ENCODE data around the gene FBXL17. TPM values are rescaled to one million over a fixed set of nuclear protein-coding genes. Genes with fewer than 3 reads are reported as not detected.

The FBXL17 gene
- total RNA-seq, 1 donor from 2014 or later: 11.6 TPM

- H3K4me3 ChIP-seq (ENCODE audit: low read depth, low read length): no peak overlapping the region
- no peak for TF ChIP-seq CTCF (IDR thresholded peaks at IDR 0.05; ENCODE audit: insufficient read depth, low read length, poor library complexity, severe bottlenecking)
These were observed 551.1 kb downstream of the FBXL17 start for GRCh38 chr5:107830750-107831149.

GRCh38 chr5:107826311-107827000, 555.4 kb downstream of the FBXL17 start:
- Histone ChIP-seq H3K4me3 (ENCODE audit: low read depth, low read length) (no peak overlapping the region), H3K27me3 (ENCODE audit: control insufficient read depth, insufficient read depth, low read length) (no peaks in the 10 kb centered on the region), H3K36me3 (ENCODE audit: control insufficient read depth, insufficient read depth, low read length) (no peaks in the 10 kb centered on the region)
- DNase-seq (ENCODE audit: low read depth): no peak
- TF ChIP-seq CTCF (IDR thresholded peaks at IDR 0.05; ENCODE audit: insufficient read depth, low read length, poor library complexity, severe bottlenecking): no peak

More at GRCh38 chr5:107830750-107831149, 551.1 kb downstream of the FBXL17 start:
- H3K36me3 ChIP-seq (ENCODE audit: control insufficient read depth, insufficient read depth, low read length): no peaks in the 10 kb centered on the region
- no peaks in the 10 kb centered on the region for H3K27me3 ChIP-seq (ENCODE audit: control insufficient read depth, insufficient read depth, low read length)
- no peak for DNase-seq (ENCODE audit: low read depth)

- H3K4me3 ChIP-seq (ENCODE audit: low read depth, low read length): no peak overlapping the region
- H3K27me3 ChIP-seq (ENCODE audit: control insufficient read depth, insufficient read depth, low read length): no peaks in the 10 kb centered on the region
- no peak for DNase-seq (ENCODE audit: low read depth)
- TF ChIP-seq CTCF (IDR thresholded peaks at IDR 0.05; ENCODE audit: insufficient read depth, low read length, poor library complexity, severe bottlenecking): no peak
- no peaks in the 10 kb centered on the region for H3K36me3 ChIP-seq (ENCODE audit: control insufficient read depth, insufficient read depth, low read length)
These were observed 557.1 kb downstream of the FBXL17 start for GRCh38 chr5:107824821-107825220.

GRCh38 chr5:107821288-107821687, 560.6 kb downstream of the FBXL17 start:
- no peaks in the 10 kb centered on the region for H3K36me3 ChIP-seq (ENCODE audit: control insufficient read depth, insufficient read depth, low read length)
- no peak for DNase-seq (ENCODE audit: low read depth)
- no peaks in the 10 kb centered on the region for H3K27me3 ChIP-seq (ENCODE audit: control insufficient read depth, insufficient read depth, low read length)
- H3K4me3 ChIP-seq (ENCODE audit: low read depth, low read length): no peak overlapping the region
- TF ChIP-seq CTCF (IDR thresholded peaks at IDR 0.05; ENCODE audit: insufficient read depth, low read length, poor library complexity, severe bottlenecking): no peak

- no peak for TF ChIP-seq CTCF (IDR thresholded peaks at IDR 0.05; ENCODE audit: insufficient read depth, low read length, poor library complexity, severe bottlenecking)
- Histone ChIP-seq H3K27me3 (ENCODE audit: control insufficient read depth, insufficient read depth, low read length) (no peaks in the 10 kb centered on the region), H3K4me3 (ENCODE audit: low read depth, low read length) (no peak overlapping the region), H3K36me3 (ENCODE audit: control insufficient read depth, insufficient read depth, low read length) (no peaks in the 10 kb centered on the region)
- no peak for DNase-seq (ENCODE audit: low read depth)
These were observed 561.5 kb downstream of the FBXL17 start for GRCh38 chr5:107820429-107820828.

- no peak for DNase-seq (ENCODE audit: low read depth)
- TF ChIP-seq CTCF (IDR thresholded peaks at IDR 0.05; ENCODE audit: insufficient read depth, low read length, poor library complexity, severe bottlenecking): no peak
- Histone ChIP-seq H3K4me3 (ENCODE audit: low read depth, low read length) (no peak overlapping the region), H3K27me3 (ENCODE audit: control insufficient read depth, insufficient read depth, low read length) (no peaks in the 10 kb centered on the region), H3K36me3 (ENCODE audit: control insufficient read depth, insufficient read depth, low read length) (no peaks in the 10 kb centered on the region)
These were observed 563.9 kb downstream of the FBXL17 start for GRCh38 chr5:107817951-107818350.

Measured in kidney epithelial cell (primary cell).